HEK293T (cell line): ENCODE measurements around the gene ZC3H12D.
"Not testable (repeated sequence)": the region's sequence is repeated elsewhere in the genome, so short reads cannot be mapped to it uniquely, and the experiment has no call there.

Source experiments
- BHLHE40 ChIP-seq: fragments of 450-650 bp; IDR thresholded peaks from 2 replicates; pipeline ENCODE4 v1.6.1; 2016; ENCODE audit warnings: mild to moderate bottlenecking, moderate library complexity, borderline replicate concordance
- FOXA1 ChIP-seq: fragments of 450-650 bp; IDR thresholded peaks from 2 replicates; pipeline ENCODE4 v1.6.1; 2016; ENCODE audit warnings: mild to moderate bottlenecking
- FOXK2 ChIP-seq: fragments of 450-650 bp; IDR thresholded peaks from 2 replicates; pipeline ENCODE4 v1.6.1; 2016; ENCODE audit warnings: mild to moderate bottlenecking
- HDGF ChIP-seq: fragments of 450-650 bp; IDR thresholded peaks from 2 replicates; pipeline ENCODE4 v1.6.1; 2017; ENCODE audit warnings: antibody characterized with exemption, borderline replicate concordance
- NFRKB ChIP-seq: fragments of 450-650 bp; IDR thresholded peaks from 2 replicates; pipeline ENCODE4 v1.6.1; 2016; ENCODE audit warnings: mild to moderate bottlenecking, moderate library complexity
- TARDBP ChIP-seq: fragments of 450-650 bp; IDR thresholded peaks from 2 replicates; pipeline ENCODE4 v1.6.1; 2016
- ZNF384 ChIP-seq: fragments of 450-650 bp; IDR thresholded peaks from 2 replicates; pipeline ENCODE4 v1.6.1; 2016

DNA sequence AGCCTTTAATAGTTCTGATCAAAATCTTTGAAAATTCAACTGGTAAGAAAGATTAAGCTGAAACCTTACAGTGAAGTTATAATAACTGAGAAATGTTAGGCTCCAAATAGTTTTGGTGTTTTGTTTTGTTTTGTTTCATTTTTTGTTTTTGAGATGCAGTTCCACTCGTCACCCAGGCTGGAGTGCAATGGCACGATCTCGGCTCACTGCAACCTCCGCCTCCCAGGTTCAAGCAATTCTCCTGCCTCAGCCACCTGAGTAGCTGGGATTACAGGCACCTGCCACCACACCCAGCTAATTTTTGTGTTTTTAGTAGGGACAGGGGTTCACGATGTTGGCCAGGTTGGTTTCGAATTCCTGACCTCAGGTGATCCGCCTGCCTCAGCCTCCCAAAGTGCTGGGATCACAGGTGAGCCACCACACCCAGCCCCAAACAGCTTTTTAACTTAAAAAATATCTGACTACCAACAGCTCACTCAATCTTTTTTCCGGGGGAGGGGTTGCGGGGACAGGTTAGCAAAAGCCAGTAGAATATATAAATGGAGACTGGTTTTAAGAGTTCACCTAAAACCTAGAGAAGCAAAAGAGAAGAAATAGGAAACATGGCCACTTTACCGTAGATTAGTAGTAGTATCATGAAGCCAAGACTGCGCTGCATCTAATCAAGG lies 10.7 kb upstream of the ZC3H12D start:
- TF ChIP-seq NFRKB, HDGF, TARDBP, ZNF384, FOXA1, FOXK2, BHLHE40: not testable (repeated sequence)
